H1 (cell line): Measurements from ENCODE around the gene RBM19. TPM values are rescaled to one million over a fixed set of nuclear protein-coding genes. Genes with fewer than 3 reads are reported as not detected.

Experiments used
- ASH2L ChIP-seq: fragments of 200-600, 300-600 bp; sonication (generic); IDR thresholded peaks from one replicate; pipeline ENCODE4 v1.7.1; 2017; ENCODE audit warnings: low read length
- CHD2 ChIP-seq: IDR thresholded peaks from 2 replicates; pipeline ENCODE4 v1.6.1; 2012; ENCODE audit warnings: low read length, improper control_type of control experiment
- GABPA ChIP-seq: IDR thresholded peaks from 2 replicates; pipeline ENCODE4 v1.6.1; 2011; ENCODE audit warnings: mild to moderate bottlenecking, low read length, moderate library complexity, borderline replicate concordance; ENCODE audit not compliant: insufficient read depth
- SP4 ChIP-seq: IDR thresholded peaks from 2 replicates; pipeline ENCODE4 v1.6.1; 2012; ENCODE audit warnings: low read length, inconsistent platforms
- SRF ChIP-seq: IDR thresholded peaks from 2 replicates; pipeline ENCODE4 v1.6.1; 2011; ENCODE audit warnings: mild to moderate bottlenecking, low read depth, low read length, moderate library complexity
- TCF12 ChIP-seq: IDR thresholded peaks from 2 replicates; pipeline ENCODE4 v1.6.1; 2011; ENCODE audit warnings: low read depth, mild to moderate bottlenecking, low read length
- polyA plus RNA-seq, 7 experiments: library from polyadenylated mRNA; depleted of rRNA in 3 of 7; stranded (reverse) in 5 of 7; unstranded in 2 of 7; fragments of >200 nt in 5 of 7; fragments of 200-250 nt in 2 of 7; gene quantifications; 1 replicate in 5 of 7; 2 replicates in 1 of 7; 4 replicates in 1 of 7; pipeline versions ENCODE4 v1.2.1 to v1.2.3, GENCODE V29; 2011 to 2013; ENCODE audit warnings: missing spikeins in 2 of 7, mixed read lengths in 2 of 7
- total RNA-seq: library from RNA; stranded (reverse); fragmentation: NEBNext Ultra II Directional; extraction: Animal tissue kit (Norgen Biotek cat#: 25700); gene quantifications from 2 replicates; pipeline ENCODE4 v1.2.1, GENCODE V29; 2021

The RBM19 gene
- total and polyA plus RNA-seq, 2 of the 8 experiments (the other 6 are each of a cell fraction or from before 2014, with no cell fraction given), result 23.4 to 61.9 TPM

DNA sequence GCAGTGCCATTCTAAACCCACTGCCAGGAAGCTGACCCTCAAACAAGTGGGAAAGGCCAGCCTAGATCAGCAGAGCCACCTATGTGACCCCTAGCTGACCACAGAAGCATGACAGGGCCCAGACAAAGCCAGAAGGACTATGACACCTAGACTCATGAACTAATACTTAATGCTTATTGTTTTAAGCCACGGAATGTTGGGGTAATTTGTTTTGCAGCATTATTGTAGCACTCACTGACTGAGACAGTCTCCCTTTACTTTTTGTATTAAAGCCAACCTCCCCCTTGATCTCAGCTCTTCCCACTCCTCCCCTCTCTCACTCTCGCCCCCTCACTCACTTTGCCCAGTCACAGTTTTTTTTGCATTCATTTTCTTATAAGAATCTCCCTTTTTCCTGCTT is 186.4 kb downstream of the RBM19 start (continued):
- TF ChIP-seq GABPA (no peak), SP4 (no peak), ASH2L (no peak), TCF12 (no peak), SRF (no peak), CHD2 (no peak)
